ENCODE measurements around the gene GRB10.

The GRB10 gene

GRCh38 chr7:50647286-50647980 lies 135.3 kb downstream of the GRB10 start:
- no peaks in the 10 kb centered on the region for H3K27me3 ChIP-seq (replicated peaks)
- H3K4me3 ChIP-seq (ENCODE audit: low read depth, low read length) = no peak overlapping the region
- no peaks in the 10 kb centered on the region for H3K36me3 ChIP-seq (replicated peaks)
- no peak for TF ChIP-seq CTCF (IDR thresholded peaks at IDR 0.05; ENCODE audit: low read depth, low read length, missing control alignments)
- DNase-seq = no peak
- H3K27ac ChIP-seq = no peak overlapping the region
- in situ Hi-C loops (cut with HindIII; ENCODE audit: low pct_ligation_motif_present, low sequenced_read_pairs) = no loop called here

GRCh38 chr7:50646069-50646468 lies 136.6 kb downstream of the GRB10 start:
- no peak overlapping the region for H3K4me3 ChIP-seq (ENCODE audit: low read depth, low read length)
- peaks cover 5% of the 10 kb centered on the region for H3K36me3 ChIP-seq (replicated peaks)
- no peaks in the 10 kb centered on the region for H3K27me3 ChIP-seq (replicated peaks)
- no peak for TF ChIP-seq CTCF (IDR thresholded peaks at IDR 0.05; ENCODE audit: low read depth, low read length, missing control alignments)
- DNase-seq = no peak
- in situ Hi-C loops (cut with HindIII; ENCODE audit: low pct_ligation_motif_present, low sequenced_read_pairs) = no loop called here
- H3K27ac ChIP-seq = no peak overlapping the region

- no peak for DNase-seq
- Histone ChIP-seq H3K27me3 (replicated peaks) (no peaks in the 10 kb centered on the region), H3K27ac (no peak overlapping the region), H3K4me3 (ENCODE audit: low read depth, low read length) (no peak overlapping the region), H3K36me3 (replicated peaks) (peaks cover 5% of the 10 kb centered on the region)
- no peak for TF ChIP-seq CTCF (IDR thresholded peaks at IDR 0.05; ENCODE audit: low read depth, low read length, missing control alignments)
- in situ Hi-C loops (cut with HindIII; ENCODE audit: low pct_ligation_motif_present, low sequenced_read_pairs) = no loop called here
These were observed 137.5 kb downstream of the GRB10 start for GRCh38 chr7:50645186-50645585.

- DNase-seq = no peak
- H3K4me3 ChIP-seq (ENCODE audit: low read depth, low read length) = no peak overlapping the region
- H3K36me3 ChIP-seq (replicated peaks) = peaks cover 5% of the 10 kb centered on the region
- in situ Hi-C loops (cut with HindIII; ENCODE audit: low pct_ligation_motif_present, low sequenced_read_pairs) = no loop called here
- H3K27ac ChIP-seq = no peak overlapping the region
- TF ChIP-seq CTCF (IDR thresholded peaks at IDR 0.05; ENCODE audit: low read depth, low read length, missing control alignments) = no peak
- H3K27me3 ChIP-seq (replicated peaks) = no peaks in the 10 kb centered on the region
These were observed 138.1 kb downstream of the GRB10 start for GRCh38 chr7:50644586-50644985.

GRCh38 chr7:50644114-50644513 lies 138.6 kb downstream of the GRB10 start:
- no peak for TF ChIP-seq CTCF (IDR thresholded peaks at IDR 0.05; ENCODE audit: low read depth, low read length, missing control alignments)
- Histone ChIP-seq H3K4me3 (ENCODE audit: low read depth, low read length) (no peak overlapping the region), H3K36me3 (replicated peaks) (peaks cover 5% of the 10 kb centered on the region), H3K27ac (no peak overlapping the region), H3K27me3 (replicated peaks) (no peaks in the 10 kb centered on the region)
- DNase-seq = no peak
- in situ Hi-C loops (cut with HindIII; ENCODE audit: low pct_ligation_motif_present, low sequenced_read_pairs) = no loop called here
